ENCODE data around the gene MACROD2. TPM values are rescaled to one million over a fixed set of nuclear protein-coding genes. Genes with fewer than 3 reads are reported as not detected.
"Not testable (repeated sequence)": the region's sequence is repeated elsewhere in the genome, so short reads cannot be mapped to it uniquely, and the experiment has no call there.

Gene MACROD2
- total RNA-seq, 4 donors from 2014 or later, result 1.8 to 4.8 (median 2.9) TPM

GRCh38 chr20:15806105-15806504 is 1810.8 kb downstream of the MACROD2 start:
- no peak overlapping the region for H3K27ac ChIP-seq
- H3K4me1 ChIP-seq, result no peaks in the 10 kb centered on the region
- intact Hi-C loops (cut with DNase I), result no loop called here
- H3K4me3 ChIP-seq, result no peak overlapping the region
- H3K36me3 ChIP-seq, result no peaks in the 10 kb centered on the region
- H3K9me3 ChIP-seq, result no peaks in the 10 kb centered on the region
- no peak for DNase-seq
- 63 to 67% methylated on average over 3 of the region's 3 CpGs for WGBS, 2 donors
- no peak for TF ChIP-seq CTCF (IDR thresholded peaks at IDR 0.05)
- no peak for TF ChIP-seq POLR2A (IDR thresholded peaks at IDR 0.05)
- no peaks in the 10 kb centered on the region for H3K27me3 ChIP-seq

- DNase-seq, result no peak
Measured at GRCh38 chr20:15807271-15807670, 1812.0 kb downstream of the MACROD2 start.

GRCh38 chr20:15807771-15808170 is 1812.5 kb downstream of the MACROD2 start:
- H3K4me1 ChIP-seq; H3K4me3 ChIP-seq; DNase-seq; H3K27ac ChIP-seq; H3K27me3 ChIP-seq; H3K9me3 ChIP-seq; intact Hi-C loops (cut with DNase I); H3K36me3 ChIP-seq: not testable (repeated sequence)
- WGBS, 2 donors, result 89 to 92% methylated on average over 8 of the region's 8 CpGs

More at GRCh38 chr20:15807271-15807670, 1812.0 kb downstream of the MACROD2 start:
- H3K27me3 ChIP-seq, result no peaks in the 10 kb centered on the region
- no peaks in the 10 kb centered on the region for H3K9me3 ChIP-seq
- no peak overlapping the region for H3K4me3 ChIP-seq
- H3K36me3 ChIP-seq, result no peaks in the 10 kb centered on the region
- no peak overlapping the region for H3K27ac ChIP-seq
- 73 to 82% methylated on average over 5 of the region's 5 CpGs for WGBS, 2 donors
- no peaks in the 10 kb centered on the region for H3K4me1 ChIP-seq
- intact Hi-C loops (cut with DNase I), result no loop called here
- TF ChIP-seq POLR2A (IDR thresholded peaks at IDR 0.05), result no peak

GRCh38 chr20:15811951-15812350 is 1816.6 kb downstream of the MACROD2 start:
- WGBS, 2 donors, result 75 to 77% methylated on average over 2 of the region's 2 CpGs
- TF ChIP-seq POLR2A (IDR thresholded peaks at IDR 0.05) (no peak), CTCF (IDR thresholded peaks at IDR 0.05) (no peak)
- intact Hi-C loops (cut with DNase I), result no loop called here
- no peaks in the 10 kb centered on the region for H3K27me3 ChIP-seq
- H3K27ac ChIP-seq, result no peak overlapping the region
- no peak overlapping the region for H3K4me3 ChIP-seq
- H3K4me1 ChIP-seq, result no peaks in the 10 kb centered on the region
- DNase-seq, result no peak
- H3K9me3 ChIP-seq, result no peaks in the 10 kb centered on the region
- no peaks in the 10 kb centered on the region for H3K36me3 ChIP-seq

- intact Hi-C loops (cut with DNase I), result no loop called here
- no peak overlapping the region for H3K27ac ChIP-seq
- H3K27me3 ChIP-seq, result no peaks in the 10 kb centered on the region
- no peak for TF ChIP-seq CTCF (IDR thresholded peaks at IDR 0.05)
- TF ChIP-seq POLR2A (IDR thresholded peaks at IDR 0.05), result no peak
- H3K4me3 ChIP-seq, result no peak overlapping the region
- 14 to 23% methylated on average over 1 of the region's 1 CpG for WGBS, 2 donors
- DNase-seq, result no peak
- no peaks in the 10 kb centered on the region for H3K9me3 ChIP-seq
- H3K36me3 ChIP-seq, result no peaks in the 10 kb centered on the region
- no peaks in the 10 kb centered on the region for H3K4me1 ChIP-seq
Measured at GRCh38 chr20:15812696-15813095, 1817.4 kb downstream of the MACROD2 start.

- Histone ChIP-seq H3K27ac (no peak overlapping the region), H3K4me3 (no peak overlapping the region), H3K9me3 (no peaks in the 10 kb centered on the region), H3K27me3 (no peaks in the 10 kb centered on the region), H3K4me1 (no peaks in the 10 kb centered on the region), H3K36me3 (no peaks in the 10 kb centered on the region)
- no peak for DNase-seq
- TF ChIP-seq CTCF (IDR thresholded peaks at IDR 0.05) (no peak), POLR2A (IDR thresholded peaks at IDR 0.05) (no peak)
- intact Hi-C loops (cut with DNase I), result no loop called here
Measured at GRCh38 chr20:15814360-15814759, 1819.0 kb downstream of the MACROD2 start.
